K562 (cell line): ENCODE data around the gene MLLT6. TPM values are rescaled to one million over a fixed set of nuclear protein-coding genes. Genes with fewer than 3 reads are reported as not detected.
A peak's percentile ranks its signal among the peaks of the same experiment; 100 is the strongest.

ENCODE experiments used
- BMI1 ChIP-seq: fragments of 150-350 bp; IDR thresholded peaks from 2 replicates; pipeline ENCODE4 v1.6.1; 2014; ENCODE audit warnings: low read length
- CREM ChIP-seq: IDR thresholded peaks from 2 replicates; pipeline ENCODE4 v1.6.1; 2014; ENCODE audit warnings: antibody characterized with exemption, low read depth
- EP300 ChIP-seq: IDR thresholded peaks from 2 replicates; pipeline ENCODE4 v1.6.1; 2012; ENCODE audit warnings: low read length, improper control_type of control experiment
- ETV6 ChIP-seq, 3 experiments: fragments of 150-350 bp in 1 of 3; sonication (generic) in 1 of 3; formaldehyde crosslinking in 1 of 3; IDR thresholded peaks; 2 replicates each; pipeline versions ENCODE4 v1.6.1 to v1.8.0; 2014 to 2022; ENCODE audit warnings: borderline replicate concordance in 2 of 3, low read depth in 2 of 3, antibody characterized with exemption in 1 of 3, low read length in 1 of 3, mild to moderate bottlenecking in 1 of 3, missing genetic modification reagents in 1 of 3
- HEY1 ChIP-seq: fragments of 250-450 bp; sonication (Bioruptor Pico); IDR thresholded peaks from 2 replicates; pipeline ENCODE4 v1.5.0; 2020; ENCODE audit warnings: mild to moderate bottlenecking, moderate library complexity, borderline replicate concordance
- KDM1A ChIP-seq, 2 experiments: fragments of 450-650 bp; IDR thresholded peaks; 2 replicates each; pipeline ENCODE4 v1.6.1; 2016; ENCODE audit warnings: mild to moderate bottlenecking in 2 of 2
- KLF6 ChIP-seq: fragments of 250-450 bp; sonication (Bioruptor Pico); IDR thresholded peaks from 2 replicates; pipeline ENCODE4 v1.4.0; 2020; ENCODE audit warnings: mild to moderate bottlenecking, moderate library complexity, borderline replicate concordance
- MED1 ChIP-seq: sonication (generic); formaldehyde crosslinking; IDR thresholded peaks from 2 replicates; pipeline ENCODE4 v1.8.1; 2023; ENCODE audit warnings: missing genetic modification reagents, borderline replicate concordance
- MEIS2 ChIP-seq: fragments of 450-650 bp; IDR thresholded peaks from 2 replicates; pipeline ENCODE4 v1.6.1; 2014; ENCODE audit warnings: mild to moderate bottlenecking; ENCODE audit not compliant: partially characterized antibody
- MYC ChIP-seq, 2 experiments: fragments of 250-450 bp in 1 of 2; sonication (Bioruptor Pico) in 1 of 2; IDR thresholded peaks; 2 replicates each; pipeline versions ENCODE4 v1.5.1 to v1.6.1; 2012 to 2021; ENCODE audit warnings: low read depth in 2 of 2, borderline replicate concordance in 1 of 2, improper control_type of control experiment in 1 of 2, low read length in 1 of 2, mild to moderate bottlenecking in 1 of 2, moderate library complexity in 1 of 2
- POLR2G ChIP-seq: fragments of 200-400 bp; formaldehyde crosslinking; IDR thresholded peaks from 2 replicates; pipeline ENCODE4 v1.6.1; 2017; ENCODE audit warnings: low read depth, mild to moderate bottlenecking, antibody characterized with exemption, low read length, moderate library complexity
- RCOR1 ChIP-seq, 2 experiments: IDR thresholded peaks; 2 replicates each; pipeline ENCODE4 v1.6.1; 2012; ENCODE audit warnings: low read depth in 2 of 2, low read length in 2 of 2, borderline replicate concordance in 1 of 2, improper control_type of control experiment in 1 of 2
- SMAD4 ChIP-seq: fragments of 250-450 bp; sonication (Bioruptor Pico); conservative IDR thresholded peaks from 2 replicates; pipeline ENCODE4 v1.8.0; 2021; ENCODE audit warnings: inconsistent platforms, mild to moderate bottlenecking, moderate library complexity
- SUPT5H ChIP-seq: fragments of 450-650 bp; IDR thresholded peaks from 2 replicates; pipeline ENCODE4 v1.6.1; 2016
- TRIM28 ChIP-seq: fragments of 450-650 bp; IDR thresholded peaks from 2 replicates; pipeline ENCODE4 v1.6.1; 2017
- ZBTB1 ChIP-seq: sonication (generic); formaldehyde crosslinking; IDR thresholded peaks from 2 replicates; pipeline ENCODE4 v1.8.1; 2023; ENCODE audit warnings: missing genetic modification reagents, low read depth, mild to moderate bottlenecking, borderline replicate concordance
- ZNF165 ChIP-seq: fragments of 250-450 bp; sonication (Bioruptor Pico); IDR thresholded peaks from 2 replicates; pipeline ENCODE4 v1.4.0; 2020; ENCODE audit warnings: borderline replicate concordance
- ZNF561 ChIP-seq: fragments of 450-650 bp; formaldehyde crosslinking; conservative IDR thresholded peaks from 2 replicates; pipeline ENCODE4 v1.4.0; 2020; ENCODE audit warnings: mild to moderate bottlenecking, moderate library complexity
- ZNF696 ChIP-seq: fragments of 250-450 bp; sonication (Bioruptor Pico); conservative IDR thresholded peaks from 2 replicates; pipeline ENCODE4 v1.4.0; 2020; ENCODE audit warnings: mild to moderate bottlenecking, moderate library complexity
- ZNF76 ChIP-seq: fragments of 250-450 bp; sonication (Bioruptor Pico); IDR thresholded peaks from 2 replicates; pipeline ENCODE4 v1.4.0; 2020; ENCODE audit warnings: mild to moderate bottlenecking, moderate library complexity, borderline replicate concordance
- polyA plus RNA-seq, 8 experiments: library from polyadenylated mRNA; depleted of rRNA in 4 of 8; stranded (reverse) in 5 of 8; unstranded in 3 of 8; fragments of >200 nt; fragmentation: Nextera tagmentation in 2 of 8; fragmentation: Illumina TruSeq in 1 of 8; extraction: Ambion mirVana in 2 of 8; extraction: Trizol in 1 of 8; gene quantifications; 2 replicates each; pipeline versions ENCODE4 v1.2.1 to v1.2.3, GENCODE V29; 2011 to 2014; ENCODE audit warnings: inconsistent platforms in 1 of 8, missing spikeins in 1 of 8
- total RNA-seq, 7 experiments: library from RNA; depleted of rRNA in 6 of 7; stranded (reverse); fragments of >200 nt in 6 of 7; fragmentation: Illumina TruSeq in 2 of 7; extraction: Trizol in 2 of 7; gene quantifications; 2 replicates each; pipeline versions ENCODE4 v1.2.1 to v1.2.3, GENCODE V29; 2011 to 2021; ENCODE audit warnings: low replicate concordance in 1 of 7
- TF ChIP-seq, protein P1 (sequence below): fragments of 450-650 bp; formaldehyde crosslinking; conservative IDR thresholded peaks from 2 replicates; pipeline ENCODE4 v1.4.0; 2022; ENCODE audit warnings: mild to moderate bottlenecking, missing genetic modification characterization
- TF ChIP-seq, protein P2 (sequence below): fragments of 250-450 bp; sonication (Bioruptor Pico); IDR thresholded peaks from 2 replicates; pipeline ENCODE4 v1.4.0; 2020

The MLLT6 gene
- total and polyA plus RNA-seq, 9 of the 15 experiments (the other 6 are each of a cell fraction or from before 2014, with no cell fraction given): 3.1 to 71.7 (median 30.0) TPM

DNA sequence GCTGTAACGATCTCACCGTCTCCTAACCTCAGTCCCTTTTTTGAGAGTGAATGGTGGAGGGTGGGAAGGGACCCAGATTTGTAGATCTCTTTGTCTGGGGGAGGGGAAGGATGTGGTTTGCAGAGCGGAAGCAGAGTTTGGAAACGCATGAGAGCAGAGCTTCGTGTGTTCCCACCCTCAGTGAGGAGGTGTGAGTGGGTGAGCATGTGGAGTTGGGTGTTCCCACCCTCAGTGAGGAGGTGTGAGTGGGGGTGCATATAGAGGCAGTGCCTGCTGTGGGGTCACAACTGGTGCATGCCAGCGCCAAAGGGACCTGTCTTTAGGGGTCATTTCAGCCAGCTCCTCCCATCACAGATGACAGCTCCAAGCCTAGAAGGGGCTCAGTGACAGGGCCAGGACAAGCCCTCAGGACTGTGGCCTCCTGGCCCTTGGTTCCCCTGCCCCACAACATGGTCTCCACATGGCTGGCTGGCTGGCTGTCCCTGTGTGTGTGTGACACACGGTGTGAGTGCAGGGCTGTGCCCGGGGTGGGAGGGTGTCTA lies 23.3 kb downstream of the MLLT6 start (continued):
- no peak for TF ChIP-seq ZNF696
- no peak for TF ChIP-seq MEIS2
- peak; percentile 38; the same call in 1 of the 2 replicates for TF ChIP-seq SUPT5H
- peak; percentile 18; the same call in 1 of the 2 replicates for TF ChIP-seq SMAD4 (CRISPR knock-in tag)
- no peak for TF ChIP-seq MED1 (CRISPR knock-in tag)
- peak in 1 of 2 experiments; percentile 74; a peak in 2 of 4 replicates for TF ChIP-seq RCOR1 (IDR thresholded peaks at IDR 0.05; ENCODE audit: borderline replicate concordance in 1 of 2, low read depth in 2 of 2, low read length in 2 of 2)
- TF ChIP-seq HEY1 (CRISPR knock-in tag): no peak
- no peak for TF ChIP-seq ZNF561 (CRISPR knock-in tag)
- TF ChIP-seq TRIM28: no peak
- TF ChIP-seq ETV6 (IDR thresholded peaks at IDR 0.05; ENCODE audit: borderline replicate concordance in 1 of 2, low read depth in 2 of 2, low read length in 1 of 2): peak in 1 of 2 experiments; percentile 39; a peak in 1 of 4 replicates
- no peak for TF ChIP-seq ETV6 (CRISPR knock-in tag; IDR thresholded peaks at IDR 0.05; ENCODE audit: borderline replicate concordance)
- TF ChIP-seq EP300: no peak
- peak; percentile 54; the same call in 1 of the 2 replicates for TF ChIP-seq MYC (IDR thresholded peaks at IDR 0.05; ENCODE audit: low read depth, low read length)
- no peak for TF ChIP-seq MYC (CRISPR knock-in tag; IDR thresholded peaks at IDR 0.05; ENCODE audit: borderline replicate concordance, low read depth)
- TF ChIP-seq ZNF165 (CRISPR knock-in tag): no peak
- no peak for TF ChIP-seq KLF6 (CRISPR knock-in tag)
- TF ChIP-seq, protein P1, sequence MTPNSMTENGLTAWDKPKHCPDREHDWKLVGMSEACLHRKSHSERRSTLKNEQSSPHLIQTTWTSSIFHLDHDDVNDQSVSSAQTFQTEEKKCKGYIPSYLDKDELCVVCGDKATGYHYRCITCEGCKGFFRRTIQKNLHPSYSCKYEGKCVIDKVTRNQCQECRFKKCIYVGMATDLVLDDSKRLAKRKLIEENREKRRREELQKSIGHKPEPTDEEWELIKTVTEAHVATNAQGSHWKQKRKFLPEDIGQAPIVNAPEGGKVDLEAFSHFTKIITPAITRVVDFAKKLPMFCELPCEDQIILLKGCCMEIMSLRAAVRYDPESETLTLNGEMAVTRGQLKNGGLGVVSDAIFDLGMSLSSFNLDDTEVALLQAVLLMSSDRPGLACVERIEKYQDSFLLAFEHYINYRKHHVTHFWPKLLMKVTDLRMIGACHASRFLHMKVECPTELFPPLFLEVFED (CRISPR knock-in tag): 0 out of 2 replicates have a peak, but pooled peaks have one; percentile 38
- TF ChIP-seq POLR2G: peak; percentile 55
- no peak for TF ChIP-seq ZBTB1 (CRISPR knock-in tag)
- TF ChIP-seq ZNF76 (CRISPR knock-in tag): peak; percentile 73; the same call in 1 of the 2 replicates
- TF ChIP-seq, protein P2, sequence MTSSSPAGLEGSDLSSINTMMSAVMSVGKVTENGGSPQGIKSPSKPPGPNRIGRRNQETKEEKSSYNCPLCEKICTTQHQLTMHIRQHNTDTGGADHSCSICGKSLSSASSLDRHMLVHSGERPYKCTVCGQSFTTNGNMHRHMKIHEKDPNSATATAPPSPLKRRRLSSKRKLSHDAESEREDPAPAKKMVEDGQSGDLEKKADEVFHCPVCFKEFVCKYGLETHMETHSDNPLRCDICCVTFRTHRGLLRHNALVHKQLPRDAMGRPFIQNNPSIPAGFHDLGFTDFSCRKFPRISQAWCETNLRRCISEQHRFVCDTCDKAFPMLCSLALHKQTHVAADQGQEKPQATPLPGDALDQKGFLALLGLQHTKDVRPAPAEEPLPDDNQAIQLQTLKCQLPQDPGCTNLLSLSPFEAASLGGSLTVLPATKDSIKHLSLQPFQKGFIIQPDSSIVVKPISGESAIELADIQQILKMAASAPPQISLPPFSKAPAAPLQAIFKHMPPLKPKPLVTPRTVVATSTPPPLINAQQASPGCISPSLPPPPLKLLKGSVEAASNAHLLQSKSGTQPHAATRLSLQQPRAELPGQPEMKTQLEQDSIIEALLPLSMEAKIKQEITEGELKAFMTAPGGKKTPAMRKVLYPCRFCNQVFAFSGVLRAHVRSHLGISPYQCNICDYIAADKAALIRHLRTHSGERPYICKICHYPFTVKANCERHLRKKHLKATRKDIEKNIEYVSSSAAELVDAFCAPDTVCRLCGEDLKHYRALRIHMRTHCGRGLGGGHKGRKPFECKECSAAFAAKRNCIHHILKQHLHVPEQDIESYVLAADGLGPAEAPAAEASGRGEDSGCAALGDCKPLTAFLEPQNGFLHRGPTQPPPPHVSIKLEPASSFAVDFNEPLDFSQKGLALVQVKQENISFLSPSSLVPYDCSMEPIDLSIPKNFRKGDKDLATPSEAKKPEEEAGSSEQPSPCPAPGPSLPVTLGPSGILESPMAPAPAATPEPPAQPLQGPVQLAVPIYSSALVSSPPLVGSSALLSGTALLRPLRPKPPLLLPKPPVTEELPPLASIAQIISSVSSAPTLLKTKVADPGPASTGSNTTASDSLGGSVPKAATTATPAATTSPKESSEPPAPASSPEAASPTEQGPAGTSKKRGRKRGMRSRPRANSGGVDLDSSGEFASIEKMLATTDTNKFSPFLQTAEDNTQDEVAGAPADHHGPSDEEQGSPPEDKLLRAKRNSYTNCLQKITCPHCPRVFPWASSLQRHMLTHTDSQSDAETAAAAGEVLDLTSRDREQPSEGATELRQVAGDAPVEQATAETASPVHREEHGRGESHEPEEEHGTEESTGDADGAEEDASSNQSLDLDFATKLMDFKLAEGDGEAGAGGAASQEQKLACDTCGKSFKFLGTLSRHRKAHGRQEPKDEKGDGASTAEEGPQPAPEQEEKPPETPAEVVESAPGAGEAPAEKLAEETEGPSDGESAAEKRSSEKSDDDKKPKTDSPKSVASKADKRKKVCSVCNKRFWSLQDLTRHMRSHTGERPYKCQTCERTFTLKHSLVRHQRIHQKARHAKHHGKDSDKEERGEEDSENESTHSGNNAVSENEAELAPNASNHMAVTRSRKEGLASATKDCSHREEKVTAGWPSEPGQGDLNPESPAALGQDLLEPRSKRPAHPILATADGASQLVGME (CRISPR knock-in tag): 0 out of 2 replicates have a peak, but pooled peaks have one; percentile 64
- TF ChIP-seq KDM1A (IDR thresholded peaks at IDR 0.05): peak in 1 of 2 experiments; percentile 15; a peak in 1 of 4 replicates
- no peak for TF ChIP-seq BMI1
- 0 out of 2 replicates have a peak, but pooled peaks have one; percentile 30 for TF ChIP-seq CREM
